ENCODE data around the gene NUP133. TPM values are rescaled to one million over a fixed set of nuclear protein-coding genes. Genes with fewer than 3 reads are reported as not detected.

NUP133 gene
- total and polyA plus RNA-seq, 2 of the 4 experiments (the other 2 are of a cell fraction), result 13.4 to 30.5 TPM

DNA sequence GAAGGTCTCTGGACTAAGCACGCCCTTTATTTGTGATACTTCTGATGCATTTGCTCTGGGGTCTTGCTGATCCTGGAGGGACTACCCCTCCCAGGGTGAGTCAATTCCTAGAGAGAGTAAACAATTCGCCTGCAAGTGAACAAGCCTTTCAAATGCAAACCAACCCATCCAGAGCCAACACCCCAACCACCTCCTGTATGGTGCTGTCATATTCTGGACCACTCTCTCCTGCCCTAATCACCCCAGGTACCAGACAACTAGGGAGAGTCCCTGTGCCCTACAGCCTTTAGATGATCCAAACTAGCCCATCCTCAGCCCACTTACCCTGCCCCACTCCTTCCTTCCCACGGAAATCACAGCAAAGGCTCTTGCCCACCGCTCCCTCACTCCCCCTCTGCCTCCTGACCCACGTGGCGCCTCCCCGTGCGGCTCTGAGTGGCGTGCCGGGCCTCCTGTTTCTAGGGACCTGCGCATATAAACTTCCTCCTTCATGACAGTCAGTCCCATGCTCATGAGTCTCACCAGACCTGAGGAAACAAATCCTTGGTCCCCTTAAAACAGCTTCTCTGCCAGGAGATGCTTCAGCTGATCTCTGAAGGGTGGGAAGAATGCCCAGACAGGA is 111.4 kb downstream of the NUP133 start:
- no peak overlapping the region for H3K56ac ChIP-seq (ENCODE audit: extremely low read depth, insufficient read depth, low read length)
- H3K9ac ChIP-seq (ENCODE audit: low read depth, low read length), result no peak overlapping the region
- dilution Hi-C loops (cut with HindIII; ENCODE audit: low sequenced_read_pairs, unreplicated experiment) (no loop called here), in situ Hi-C loops (cut with MboI; ENCODE audit: low sequenced_read_pairs) (no loop called here), intact Hi-C loops (cut with micrococcal nuclease) (no loop called here)
- no peak overlapping the region for H3K4me3 ChIP-seq (ENCODE audit: insufficient read depth, low read depth, low read length)
- BruUV-seq (replicated peaks), result no TSS peak
- no peak overlapping the region for H2BK20ac ChIP-seq (ENCODE audit: low read depth, low read length)
- ATAC-seq (ENCODE audit: low read depth) (no peak), DNase-seq (no peak)
- H4K8ac ChIP-seq (ENCODE audit: low read depth in 2 of 2, low read length in 2 of 2), result no peak overlapping the region
- H3K18ac ChIP-seq (ENCODE audit: low read depth, low read length), result no peak overlapping the region
- ChIA-PET POLR2A (ENCODE audit: unreplicated experiment) (no interaction called here), CTCF (no interaction called here)
- no peak overlapping the region for H2BK120ac ChIP-seq (ENCODE audit: low read depth, low read length)
- TF ChIP-seq, protein P1, sequence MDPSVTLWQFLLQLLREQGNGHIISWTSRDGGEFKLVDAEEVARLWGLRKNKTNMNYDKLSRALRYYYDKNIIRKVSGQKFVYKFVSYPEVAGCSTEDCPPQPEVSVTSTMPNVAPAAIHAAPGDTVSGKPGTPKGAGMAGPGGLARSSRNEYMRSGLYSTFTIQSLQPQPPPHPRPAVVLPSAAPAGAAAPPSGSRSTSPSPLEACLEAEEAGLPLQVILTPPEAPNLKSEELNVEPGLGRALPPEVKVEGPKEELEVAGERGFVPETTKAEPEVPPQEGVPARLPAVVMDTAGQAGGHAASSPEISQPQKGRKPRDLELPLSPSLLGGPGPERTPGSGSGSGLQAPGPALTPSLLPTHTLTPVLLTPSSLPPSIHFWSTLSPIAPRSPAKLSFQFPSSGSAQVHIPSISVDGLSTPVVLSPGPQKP (IDR thresholded peaks at IDR 0.05; ENCODE audit: borderline replicate concordance, low read depth, low read length), result no peak
- TF ChIP-seq POLR2A (IDR thresholded peaks at IDR 0.05; ENCODE audit: low read depth, low read length) (no peak), RAD21 (IDR thresholded peaks at IDR 0.05; ENCODE audit: low read length) (no peak), CEBPB (IDR thresholded peaks at IDR 0.05; ENCODE audit: low read depth, low read length) (no peak), MAZ (IDR thresholded peaks at IDR 0.05; ENCODE audit: borderline replicate concordance, low read depth, low read length) (no peak), RFX5 (IDR thresholded peaks at IDR 0.05; ENCODE audit: low read depth, low read length) (no peak), MAFK (IDR thresholded peaks at IDR 0.05; ENCODE audit: low read depth, low read length) (no peak), SMC3 (IDR thresholded peaks at IDR 0.05; ENCODE audit: low read depth, low read length) (no peak), RCOR1 (IDR thresholded peaks at IDR 0.05; ENCODE audit: insufficient replicate concordance, low read length) (no peak), NFE2L2 (IDR thresholded peaks at IDR 0.05; ENCODE audit: low read depth, low read length) (no peak), MXI1 (IDR thresholded peaks at IDR 0.05; ENCODE audit: borderline replicate concordance, low read depth, low read length) (no peak), BHLHE40 (IDR thresholded peaks at IDR 0.05; ENCODE audit: low read depth, low read length) (no peak), FOS (IDR thresholded peaks at IDR 0.05; ENCODE audit: low read depth, low read length) (no peak)
- TF ChIP-seq, protein P2, sequence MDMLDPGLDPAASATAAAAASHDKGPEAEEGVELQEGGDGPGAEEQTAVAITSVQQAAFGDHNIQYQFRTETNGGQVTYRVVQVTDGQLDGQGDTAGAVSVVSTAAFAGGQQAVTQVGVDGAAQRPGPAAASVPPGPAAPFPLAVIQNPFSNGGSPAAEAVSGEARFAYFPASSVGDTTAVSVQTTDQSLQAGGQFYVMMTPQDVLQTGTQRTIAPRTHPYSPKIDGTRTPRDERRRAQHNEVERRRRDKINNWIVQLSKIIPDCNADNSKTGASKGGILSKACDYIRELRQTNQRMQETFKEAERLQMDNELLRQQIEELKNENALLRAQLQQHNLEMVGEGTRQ (IDR thresholded peaks at IDR 0.05; ENCODE audit: low read depth, low read length), result no peak
- no peak overlapping the region for H2AFZ ChIP-seq (replicated peaks; ENCODE audit: low read length, poor library complexity)
- no peak overlapping the region for H2BK5ac ChIP-seq (ENCODE audit: low read depth, low read length, poor library complexity, severe bottlenecking)
- no peak overlapping the region for H2AK9ac ChIP-seq (replicated peaks; ENCODE audit: low read depth, low read length, poor library complexity)
- no peak overlapping the region for H3K4ac ChIP-seq (ENCODE audit: low read depth, low read length)
- H3K27ac ChIP-seq (ENCODE audit: insufficient read depth, low read length), result no peak overlapping the region
- H2AK5ac ChIP-seq (ENCODE audit: low read depth, low read length), result no peak overlapping the region
- no peaks in the 10 kb centered on the region for H4K20me1 ChIP-seq (ENCODE audit: insufficient read depth, low read length)
- no peaks in the 10 kb centered on the region for H3K9me3 ChIP-seq (ENCODE audit: control insufficient read depth, insufficient read depth, low read length)
- H3K14ac ChIP-seq (replicated peaks; ENCODE audit: low read depth, low read length), result no peak overlapping the region
- no peak overlapping the region for H2BK15ac ChIP-seq (ENCODE audit: low read depth, low read length)
- H3K79me1 ChIP-seq (ENCODE audit: low read depth in 1 of 2, low read length in 2 of 2), result no peaks in the 10 kb centered on the region
- WGBS, 2 experiments (ENCODE audit: extremely low coverage in 2 of 2, insufficient read length in 1 of 2), result 42% methylated on average over 8 of the region's 11 CpGs; no CpG with 5 or more reads in 1 of the 2 experiments
- H3K36me3 ChIP-seq (ENCODE audit: control insufficient read depth, insufficient read depth, low read length), result no peaks in the 10 kb centered on the region
- peaks cover 24% of the 10 kb centered on the region for H3K27me3 ChIP-seq (ENCODE audit: control insufficient read depth, insufficient read depth, low read length)
- no peaks in the 10 kb centered on the region for H3K9me1 ChIP-seq (ENCODE audit: insufficient read depth, low read length)
- H4K91ac ChIP-seq (ENCODE audit: insufficient read depth, low read depth, low read length), result no peak overlapping the region
- H3K4me2 ChIP-seq (ENCODE audit: low read depth, low read length), result no peak overlapping the region
- H4K5ac ChIP-seq (ENCODE audit: low read depth, low read length), result no peak overlapping the region
- no peak overlapping the region for H3K23ac ChIP-seq (ENCODE audit: low read depth, low read length)
- H3K4me1 ChIP-seq (ENCODE audit: control insufficient read depth, insufficient read depth, low read length), result no peaks in the 10 kb centered on the region
